Calu3 (cell line): ENCODE measurements around the gene TMC4. TPM values are rescaled to one million over a fixed set of nuclear protein-coding genes. Genes with fewer than 3 reads are reported as not detected.
A peak's percentile ranks its signal among the peaks of the same experiment; 100 is the strongest.

Experiments used
- BruUV-seq: library from RNA; stranded (reverse); fragments of 400-500 nt; replicated peaks from 2 replicates; lab custom pipeline; 2021; lab: Mats Ljungman, UMichigan
- CTCF ChIA-PET: fragments of 300-600 bp; sonication (Branson Sonifier 250); formaldehyde crosslinking; loops from one replicate; lab custom pipeline; 2022; ENCODE audit warnings: antibody characterized with exemption; lab: Charles Lee
- DNase-seq: peaks from one replicate; pipeline ENCODE4 v3.0.0; 2022
- H3K27ac Mint-ChIP-seq: one replicate; pipeline ENCODE4 v1.8.0; 2022; ENCODE audit warnings: mixed read lengths; ENCODE audit not compliant: unreplicated experiment
- H3K27me3 Mint-ChIP-seq: one replicate; pipeline ENCODE4 v1.8.0; 2022; ENCODE audit warnings: mixed read lengths; ENCODE audit not compliant: unreplicated experiment
- H3K36me3 Mint-ChIP-seq: one replicate; pipeline ENCODE4 v1.8.0; 2022; ENCODE audit warnings: mild to moderate bottlenecking, moderate library complexity, mixed read lengths; ENCODE audit not compliant: insufficient read depth, unreplicated experiment
- H3K4me1 Mint-ChIP-seq: one replicate; pipeline ENCODE4 v1.8.0; 2022; ENCODE audit warnings: mild to moderate bottlenecking, low read depth, mixed read lengths; ENCODE audit not compliant: unreplicated experiment
- H3K4me3 Mint-ChIP-seq: one replicate; pipeline ENCODE4 v1.8.0; 2022; ENCODE audit warnings: mild to moderate bottlenecking, low read depth, moderate library complexity, mixed read lengths; ENCODE audit not compliant: unreplicated experiment
- H3K9me3 Mint-ChIP-seq: one replicate; pipeline ENCODE4 v1.8.0; 2022; ENCODE audit warnings: low read depth, mixed read lengths; ENCODE audit not compliant: unreplicated experiment
- intact Hi-C: fragments of 100-400 bp; cut with micrococcal nuclease; formaldehyde crosslinking; loops from one replicate; pipeline ENCODE4 v1.10.0; 2022; ENCODE audit not compliant: unreplicated experiment
- total RNA-seq: library from RNA; stranded (reverse); gene quantifications from 2 replicates; pipeline ENCODE4 v1.2.3, GENCODE V29; 2022
- TF ChIP-seq, protein P1 (sequence below): fragments of 200-600 bp; IDR thresholded peaks from one replicate; pipeline ENCODE4 v1.8.0; 2022; ENCODE audit warnings: antibody characterized with exemption; ENCODE audit not compliant: unreplicated experiment

TMC4 gene
- total RNA-seq, 1 experiment from 2014 or later: 157 TPM

DNA sequence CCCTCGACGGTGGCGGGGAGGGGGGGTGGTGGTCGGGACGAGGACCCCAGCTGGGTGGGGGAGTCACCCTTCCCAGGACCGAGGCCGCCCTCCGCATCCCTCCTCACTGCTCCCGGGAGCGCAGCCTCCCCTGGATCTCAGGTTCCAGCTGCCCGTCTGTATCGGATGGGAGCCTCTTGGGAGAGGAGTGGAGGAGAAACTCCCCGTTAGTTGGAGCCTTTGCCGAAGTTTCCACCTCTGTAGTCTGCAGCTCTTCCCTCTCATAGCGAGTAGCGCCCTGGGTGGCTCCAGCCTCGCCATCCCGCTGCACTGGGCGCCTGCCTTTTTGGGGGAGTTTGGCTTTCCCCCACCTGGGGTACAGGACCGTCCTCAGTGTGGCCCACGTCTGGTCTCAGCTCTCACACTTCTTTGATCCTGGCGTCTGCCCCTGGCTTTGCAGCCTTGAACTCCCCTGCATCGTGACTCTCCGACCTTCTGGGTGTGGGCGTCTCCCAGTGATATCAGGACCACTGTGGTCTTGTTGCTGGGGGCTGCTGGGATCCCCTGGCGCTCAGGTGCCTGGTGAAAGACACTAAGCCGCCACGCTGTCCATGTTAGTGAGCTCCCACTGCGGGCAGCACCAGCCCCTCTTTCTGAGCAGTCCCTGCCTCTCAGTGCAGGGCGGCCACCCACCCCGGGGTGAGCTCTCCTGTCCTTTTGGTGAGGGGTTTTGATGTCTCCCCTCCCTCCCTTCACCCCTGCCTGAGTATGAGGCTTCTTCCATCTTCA lies 34.3 kb downstream of the TMC4 start:
- no peak for DNase-seq
- H3K27ac Mint-ChIP-seq: peak overlapping the region; percentile 97
- intact Hi-C loops: no loop called here
- H3K36me3 Mint-ChIP-seq: peaks cover 77% of the 10 kb centered on the region
- peak overlapping the region; percentile 84 for H3K4me3 Mint-ChIP-seq
- H3K27me3 Mint-ChIP-seq: peaks cover 13% of the 10 kb centered on the region
- BruUV-seq: TSS peak; percentile 22
- CTCF ChIA-PET: interaction anchor here (0.6 kb wide), 1 partner anchor 334 kb away, joined by 6 read pairs; no protein-coding TSS in a partner anchor
- TF ChIP-seq, protein P1, sequence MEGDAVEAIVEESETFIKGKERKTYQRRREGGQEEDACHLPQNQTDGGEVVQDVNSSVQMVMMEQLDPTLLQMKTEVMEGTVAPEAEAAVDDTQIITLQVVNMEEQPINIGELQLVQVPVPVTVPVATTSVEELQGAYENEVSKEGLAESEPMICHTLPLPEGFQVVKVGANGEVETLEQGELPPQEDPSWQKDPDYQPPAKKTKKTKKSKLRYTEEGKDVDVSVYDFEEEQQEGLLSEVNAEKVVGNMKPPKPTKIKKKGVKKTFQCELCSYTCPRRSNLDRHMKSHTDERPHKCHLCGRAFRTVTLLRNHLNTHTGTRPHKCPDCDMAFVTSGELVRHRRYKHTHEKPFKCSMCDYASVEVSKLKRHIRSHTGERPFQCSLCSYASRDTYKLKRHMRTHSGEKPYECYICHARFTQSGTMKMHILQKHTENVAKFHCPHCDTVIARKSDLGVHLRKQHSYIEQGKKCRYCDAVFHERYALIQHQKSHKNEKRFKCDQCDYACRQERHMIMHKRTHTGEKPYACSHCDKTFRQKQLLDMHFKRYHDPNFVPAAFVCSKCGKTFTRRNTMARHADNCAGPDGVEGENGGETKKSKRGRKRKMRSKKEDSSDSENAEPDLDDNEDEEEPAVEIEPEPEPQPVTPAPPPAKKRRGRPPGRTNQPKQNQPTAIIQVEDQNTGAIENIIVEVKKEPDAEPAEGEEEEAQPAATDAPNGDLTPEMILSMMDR: no peak
- peaks cover 3% of the 10 kb centered on the region for H3K9me3 Mint-ChIP-seq
- H3K4me1 Mint-ChIP-seq: peaks cover 34% of the 10 kb centered on the region

DNA sequence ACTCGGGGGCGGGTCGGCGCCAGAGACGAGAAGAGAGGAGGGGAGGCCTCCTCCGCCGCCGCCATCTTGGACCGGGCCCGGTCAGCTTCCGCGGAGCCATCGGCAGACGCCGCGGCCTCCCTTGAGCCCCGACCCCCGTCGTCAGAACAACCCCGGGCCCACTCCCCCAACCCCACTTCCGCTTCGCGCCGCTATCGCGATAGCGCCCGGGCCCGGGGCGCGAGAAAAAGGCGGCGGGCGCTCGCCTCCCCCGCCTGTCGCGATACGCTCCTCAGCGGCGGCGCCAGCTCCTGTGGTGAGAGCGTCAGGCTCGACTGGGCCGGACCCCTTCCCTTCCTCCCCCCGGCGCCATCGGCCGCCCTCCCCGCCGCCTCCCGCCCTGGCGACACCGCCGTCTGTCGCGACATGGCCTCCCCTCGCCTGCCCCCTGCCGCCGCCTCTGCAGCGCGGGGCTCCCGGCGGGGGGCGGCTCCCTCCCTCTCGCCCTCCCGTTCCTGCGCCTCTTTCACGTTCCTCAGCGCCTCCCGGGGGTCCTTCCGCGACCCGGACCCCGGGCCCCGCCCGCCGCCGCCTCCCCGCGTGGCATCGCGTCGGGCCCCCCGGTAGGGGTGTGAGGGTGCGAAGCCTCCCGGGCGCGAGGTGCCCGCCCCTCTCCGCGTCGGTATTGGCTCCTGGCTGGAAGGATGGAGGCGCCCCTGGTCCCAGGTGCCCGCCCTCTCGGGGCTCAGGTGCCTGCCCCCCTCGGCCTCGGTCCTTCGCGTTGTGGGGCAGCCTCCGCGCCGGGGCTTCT lies 35.1 kb downstream of the TMC4 start, which contains the start of gene CNOT3:
TSS of gene CNOT3 (plus strand) at position 64 of the 790 bp plus-strand sequence. CDS start 5,217 bp downstream, outside the sequence.
- peaks cover 34% of the 10 kb centered on the region for H3K4me1 Mint-ChIP-seq
- peak within 1 kb of the TSS; percentile 84 for H3K4me3 Mint-ChIP-seq
- no TSS peak for BruUV-seq
- CTCF ChIA-PET: interaction anchor here (1.0 to 1.7 kb wide), 9 partner anchors 14 to 345 kb away, joined by 3 to 12 read pairs (median 3); partner anchors contain the start of genes LENG1, MBOAT7, PRKCG and PRPF31
- peak; percentile 46 for DNase-seq
- intact Hi-C loops: loop anchor here (1.0 kb wide), 1 partner anchor 21 kb away; the partner anchor contains the start of gene LENG1
- H3K9me3 Mint-ChIP-seq: peaks cover 3% of the 10 kb centered on the region
- peaks cover 13% of the 10 kb centered on the region for H3K27me3 Mint-ChIP-seq
- H3K27ac Mint-ChIP-seq: peak within 1 kb of the TSS; percentile 97
- TF ChIP-seq, protein P1: peak; percentile 36
- H3K36me3 Mint-ChIP-seq: peaks cover 69% of the 10 kb centered on the region

DNA sequence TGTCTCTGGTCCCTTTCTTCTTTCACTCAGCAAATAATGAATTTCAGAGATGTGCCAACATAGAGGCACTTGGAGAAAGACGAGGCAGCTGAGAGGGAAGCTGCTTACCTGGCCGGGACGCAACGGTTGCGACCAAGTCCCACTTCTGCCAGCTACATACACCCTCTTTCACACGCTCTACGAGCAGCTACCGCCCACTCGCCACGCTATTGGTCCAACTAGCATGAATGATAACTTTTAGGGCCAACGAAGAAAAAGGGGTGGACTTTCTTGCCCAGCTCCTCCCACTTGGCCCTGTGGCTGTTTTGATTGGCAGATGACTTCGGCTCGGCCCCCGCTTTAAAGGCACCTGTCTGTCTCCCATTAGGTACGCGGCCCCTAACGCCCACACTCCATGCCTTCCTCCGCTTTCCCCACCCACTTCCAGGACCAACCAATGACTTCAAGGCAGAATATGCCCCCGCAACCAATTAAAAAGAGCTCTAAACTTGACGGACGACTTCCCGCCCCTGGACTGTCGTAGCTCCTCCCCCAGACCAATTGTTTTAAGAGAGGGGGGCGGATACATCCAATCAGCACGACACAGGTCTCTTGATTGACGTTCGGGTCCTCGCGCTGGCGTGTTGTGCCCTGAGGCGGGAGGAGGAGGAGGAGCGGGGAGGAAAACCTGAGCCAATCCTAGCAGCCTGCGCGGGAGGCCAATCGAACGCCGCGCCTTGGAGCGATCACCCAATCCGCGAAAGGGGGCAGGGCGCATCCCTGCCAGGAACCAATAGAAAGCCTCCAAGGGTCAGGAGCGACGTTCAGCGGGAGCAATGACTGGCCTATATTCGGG lies 35.9 kb downstream of the TMC4 start:
- peak; percentile 100 for DNase-seq
- H3K36me3 Mint-ChIP-seq: peaks cover 61% of the 10 kb centered on the region
- peaks cover 32% of the 10 kb centered on the region for H3K4me1 Mint-ChIP-seq
- H3K27me3 Mint-ChIP-seq: peaks cover 13% of the 10 kb centered on the region
- peak overlapping the region; percentile 84 for H3K4me3 Mint-ChIP-seq
- CTCF ChIA-PET: interaction anchor here (0.5 to 1.7 kb wide), 16 partner anchors 10 to 344 kb away, joined by 3 to 12 read pairs (median 4); partner anchors contain the start of genes LENG1, MBOAT7, PRKCG and PRPF31
- BruUV-seq: no TSS peak
- intact Hi-C loops: loop anchor here (1.0 kb wide), 1 partner anchor 22 kb away; the partner anchor contains the start of gene LENG1
- TF ChIP-seq, protein P1: no peak
- H3K9me3 Mint-ChIP-seq: peaks cover 3% of the 10 kb centered on the region
- peak overlapping the region; percentile 96 for H3K27ac Mint-ChIP-seq
